OCI-LY7 (cell line): Measurements from ENCODE around the gene SMIM22.

Experiments
- CTCF ChIP-seq: fragments of 200-600 bp; sonication (generic); conservative IDR thresholded peaks from 2 replicates; pipeline ENCODE4 v1.5.1; 2014; ENCODE audit warnings: mild to moderate bottlenecking, antibody characterized with exemption, low read length, moderate library complexity, mixed read lengths
- EZH2phosphoT487 ChIP-seq: fragments of 200-600 bp; sonication (generic); IDR thresholded peaks from 2 replicates; pipeline ENCODE4 v1.6.1; 2018; ENCODE audit warnings: low read depth, borderline replicate concordance, mild to moderate bottlenecking, mixed run types, antibody characterized with exemption, low read length, moderate library complexity, mixed read lengths

GRCh38 chr16:4768549-4769305 is 26.4 kb upstream of the SMIM22 start:
- TF ChIP-seq CTCF (no peak), EZH2phosphoT487 (no peak)
